ENCODE measurements around the gene POLR2J.
A peak's percentile ranks its signal among the peaks of the same experiment; 100 is the strongest.
"Not testable (repeated sequence)": the region's sequence is repeated elsewhere in the genome, so short reads cannot be mapped to it uniquely, and the experiment has no call there.

Gene POLR2J

DNA sequence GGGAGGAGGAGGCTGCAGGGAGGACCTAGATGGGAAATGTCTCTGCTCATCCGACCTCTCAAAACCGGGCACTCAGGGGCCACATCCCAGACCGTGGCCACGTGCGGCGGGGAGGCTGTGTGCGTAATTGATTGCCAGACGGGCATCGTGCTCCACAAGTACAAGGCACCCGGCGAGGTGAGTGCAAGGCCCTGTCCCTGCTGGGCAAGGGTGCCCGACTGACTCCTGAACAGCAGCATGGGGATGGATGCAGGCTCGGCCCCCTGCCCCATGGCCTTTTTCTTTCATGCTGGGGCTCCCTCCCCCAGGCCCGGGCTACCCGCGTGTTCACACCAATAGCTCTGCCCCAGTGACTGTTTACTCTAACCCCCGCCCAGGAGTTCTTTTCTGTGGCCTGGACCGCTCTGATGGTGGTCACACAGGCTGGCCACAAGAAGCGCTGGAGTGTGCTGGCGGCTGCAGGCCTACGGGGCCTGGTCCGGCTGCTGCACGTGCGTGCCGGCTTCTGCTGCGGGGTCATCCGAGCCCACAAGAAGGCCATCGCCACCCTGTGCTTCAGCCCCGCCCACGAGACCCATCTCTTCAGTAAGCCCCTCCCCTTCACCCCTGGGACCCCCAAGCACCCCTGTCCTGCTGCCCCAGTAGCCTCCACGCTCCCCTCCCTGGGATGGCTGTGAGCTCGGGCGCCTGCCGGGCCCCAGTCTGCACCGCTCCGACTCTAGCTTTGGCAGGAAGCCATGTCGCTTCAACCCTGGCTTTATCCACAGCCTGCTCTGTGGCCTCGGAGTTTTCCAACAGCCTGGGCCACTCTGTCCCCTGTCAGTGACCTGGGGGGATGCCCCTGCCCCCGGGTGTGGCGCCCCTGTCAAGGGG lies 10.0 kb downstream of the POLR2J start:
- H3K4me1 ChIP-seq (ENCODE audit: control insufficient read depth, insufficient read depth, low read length) = peaks cover 9% of the 10 kb centered on the region
- H3K27me3 ChIP-seq (ENCODE audit: control insufficient read depth, insufficient read depth, low read length) = no peaks in the 10 kb centered on the region
- no peak overlapping the region for H3K4me3 ChIP-seq (ENCODE audit: low read length)
- H3K9ac ChIP-seq (ENCODE audit: low read length) = no peak overlapping the region
- H3K36me3 ChIP-seq (ENCODE audit: control insufficient read depth, insufficient read depth, low read length) = peaks cover 4% of the 10 kb centered on the region
- H3K27ac ChIP-seq (ENCODE audit: low read depth, low read length) = no peak overlapping the region

DNA sequence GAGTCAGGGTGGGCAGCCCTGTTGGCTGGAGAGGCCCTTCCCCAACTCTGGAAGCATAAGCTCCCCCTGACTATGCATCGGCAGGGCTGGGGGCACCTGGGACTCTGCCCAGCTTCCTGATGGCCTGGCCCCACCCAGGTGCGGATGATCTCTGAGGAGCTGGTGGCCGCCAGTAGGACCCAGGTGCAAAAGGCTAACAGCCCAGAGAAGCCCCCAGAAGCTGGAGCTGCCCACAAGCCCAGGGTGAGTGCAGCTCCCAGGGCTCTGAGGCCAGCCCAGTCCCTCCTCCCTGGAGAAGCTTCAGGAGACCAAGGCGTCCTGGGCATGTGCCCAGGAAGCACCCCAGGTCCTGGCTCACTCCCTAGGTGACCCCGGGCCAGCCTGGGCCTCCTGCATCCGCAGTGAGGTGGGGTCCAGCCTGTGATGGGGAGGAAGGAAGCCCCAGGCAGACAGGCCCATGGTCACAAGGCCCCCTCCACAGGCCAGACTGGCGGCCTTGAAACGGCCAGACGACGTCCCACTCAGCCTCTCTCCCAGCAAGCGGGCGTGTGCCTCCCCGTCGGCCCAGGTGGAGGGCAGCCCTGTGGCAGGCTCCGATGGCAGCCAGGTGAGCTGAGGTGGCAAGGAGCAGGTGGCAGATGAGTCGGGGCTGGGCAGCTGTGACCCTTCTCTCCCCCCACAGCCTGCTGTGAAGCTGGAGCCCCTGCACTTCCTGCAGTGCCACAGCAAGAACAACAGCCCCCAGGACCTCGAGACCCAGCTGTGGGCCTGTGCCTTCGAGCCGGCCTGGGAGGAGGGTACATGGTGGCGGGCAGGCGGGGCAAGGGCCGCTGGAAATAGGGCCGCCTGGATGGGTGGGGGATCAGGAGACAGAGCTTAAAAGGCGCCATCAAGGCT lies 10.9 kb downstream of the POLR2J start:
- H3K4me3 ChIP-seq (ENCODE audit: low read length) = no peak overlapping the region
- H3K9ac ChIP-seq (ENCODE audit: low read length) = no peak overlapping the region
- H3K27ac ChIP-seq (ENCODE audit: low read depth, low read length) = no peak overlapping the region
- H3K4me1 ChIP-seq (ENCODE audit: control insufficient read depth, insufficient read depth, low read length) = peaks cover 12% of the 10 kb centered on the region
- peaks cover 4% of the 10 kb centered on the region for H3K36me3 ChIP-seq (ENCODE audit: control insufficient read depth, insufficient read depth, low read length)
- no peaks in the 10 kb centered on the region for H3K27me3 ChIP-seq (ENCODE audit: control insufficient read depth, insufficient read depth, low read length)

DNA sequence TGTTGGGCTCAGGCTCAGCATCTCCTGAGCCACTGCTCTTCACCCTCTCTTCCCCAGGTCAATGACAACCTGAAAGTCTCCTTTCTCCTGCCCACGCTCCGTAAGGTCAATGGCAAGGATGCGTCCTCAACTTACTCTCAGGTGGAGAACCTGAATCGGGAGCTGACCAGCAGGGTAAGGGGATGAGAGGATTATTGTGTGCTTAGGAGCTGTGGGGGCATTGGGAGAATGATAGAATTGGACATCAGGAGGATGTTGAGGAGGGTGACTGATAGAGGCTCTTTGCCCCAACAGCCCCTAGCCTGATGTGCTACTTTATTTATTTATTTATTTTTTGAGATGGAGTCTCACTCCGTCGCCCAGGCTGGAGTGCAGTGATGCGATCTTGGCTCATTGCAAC lies 12.6 kb downstream of the POLR2J start:
- Histone ChIP-seq H3K27me3 (ENCODE audit: control insufficient read depth, insufficient read depth, low read length) (no peaks in the 10 kb centered on the region), H3K27ac (ENCODE audit: low read depth, low read length) (no peak overlapping the region), H3K4me3 (ENCODE audit: low read length) (peak overlapping the region; percentile 82), H3K4me1 (ENCODE audit: control insufficient read depth, insufficient read depth, low read length) (peaks cover 12% of the 10 kb centered on the region), H3K9ac (ENCODE audit: low read length) (no peak overlapping the region), H3K36me3 (ENCODE audit: control insufficient read depth, insufficient read depth, low read length) (no peaks in the 10 kb centered on the region)

DNA sequence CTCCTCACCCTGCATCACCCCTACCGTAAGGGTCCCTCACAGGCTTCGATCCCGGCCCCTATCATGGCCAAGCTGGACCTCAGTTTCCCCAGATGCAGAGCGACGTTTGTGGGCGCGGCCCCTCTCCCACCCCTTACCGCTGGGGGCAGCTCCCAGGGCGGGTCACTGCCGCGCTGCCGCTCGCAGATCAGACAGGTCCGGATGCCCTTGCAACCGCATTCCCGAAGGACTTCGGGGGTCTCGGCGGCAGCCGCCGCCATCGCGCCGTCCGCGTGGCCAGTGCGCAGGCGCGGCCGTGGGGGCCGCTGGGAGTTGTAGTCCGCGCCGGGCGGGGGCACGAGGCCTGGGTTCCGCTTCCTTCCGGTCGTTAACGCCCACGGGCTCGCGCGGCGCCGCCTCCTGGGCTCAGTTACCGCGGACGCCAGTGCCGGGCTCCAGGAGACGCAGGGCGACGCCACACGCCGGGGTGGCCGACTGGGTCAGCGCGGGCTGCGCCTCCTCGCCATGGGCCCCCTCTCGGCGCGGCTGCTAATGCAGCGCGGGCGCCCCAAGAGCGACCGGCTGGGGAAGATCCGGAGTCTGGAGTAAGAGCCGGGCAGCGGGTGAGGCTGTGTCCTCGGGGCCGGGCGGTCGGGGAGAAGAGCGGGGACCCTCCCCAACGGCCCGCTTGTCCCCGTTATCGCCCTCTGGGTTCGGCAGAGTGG lies 14.0 kb downstream of the POLR2J start, which contains the start of the genes ALKBH4 and LRWD1:
ALKBH4 (minus strand) TSS at position 287 of the 704 bp plus-strand sequence; CDS start at position 260, 27 bp downstream.
LRWD1 (plus strand) TSS at position 408 of the 704 bp plus-strand sequence; CDS start at position 505, 97 bp downstream.
- Histone ChIP-seq H3K27ac (ENCODE audit: low read depth, low read length) (peak within 1 kb of the TSS; percentile 41), H3K27me3 (ENCODE audit: control insufficient read depth, insufficient read depth, low read length) (no peaks in the 10 kb centered on the region), H3K9ac (ENCODE audit: low read length) (peak within 1 kb of the TSS; percentile 75), H3K36me3 (ENCODE audit: control insufficient read depth, insufficient read depth, low read length) (peaks cover 3% of the 10 kb centered on the region), H3K4me1 (ENCODE audit: control insufficient read depth, insufficient read depth, low read length) (peaks cover 12% of the 10 kb centered on the region), H3K4me3 (ENCODE audit: low read length) (peak within 1 kb of the TSS; percentile 82)

DNA sequence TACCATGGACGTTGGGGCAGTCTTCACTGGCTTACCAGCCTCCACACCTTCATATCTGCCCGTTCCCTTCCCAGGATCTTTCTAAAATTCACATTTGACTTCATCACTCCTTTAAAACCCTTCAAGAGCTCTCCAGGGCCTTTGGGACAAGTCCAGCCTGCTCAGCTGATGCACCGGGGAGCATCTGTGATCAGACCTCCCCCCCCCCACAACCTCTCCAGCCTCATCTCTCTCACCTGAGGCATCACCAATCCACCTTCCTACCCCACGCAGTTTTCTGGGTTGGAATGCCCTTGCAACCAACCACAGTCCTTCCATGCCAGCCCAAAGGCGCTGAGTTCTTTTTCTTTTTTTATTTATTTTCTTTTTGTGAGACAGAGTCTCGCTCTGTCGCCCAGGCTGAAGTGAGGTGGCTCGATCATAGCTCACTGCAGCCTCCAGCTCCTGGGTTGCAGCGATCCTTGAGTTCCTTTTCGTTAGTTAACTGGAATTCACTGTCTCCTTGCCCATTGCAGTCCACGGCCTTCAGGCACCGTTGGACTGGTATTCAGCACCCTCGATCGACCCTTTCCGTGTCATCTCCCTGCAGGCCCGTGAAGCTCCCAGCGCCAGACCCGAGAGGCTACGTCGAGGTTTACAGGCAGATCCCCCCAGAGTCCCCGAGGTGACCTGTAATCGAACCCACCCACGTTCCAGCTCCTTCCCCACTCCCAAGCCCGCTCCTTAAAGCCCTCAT lies 14.7 kb downstream of the POLR2J start:
- peak overlapping the region; percentile 41 for H3K27ac ChIP-seq (ENCODE audit: low read depth, low read length)

DNA sequence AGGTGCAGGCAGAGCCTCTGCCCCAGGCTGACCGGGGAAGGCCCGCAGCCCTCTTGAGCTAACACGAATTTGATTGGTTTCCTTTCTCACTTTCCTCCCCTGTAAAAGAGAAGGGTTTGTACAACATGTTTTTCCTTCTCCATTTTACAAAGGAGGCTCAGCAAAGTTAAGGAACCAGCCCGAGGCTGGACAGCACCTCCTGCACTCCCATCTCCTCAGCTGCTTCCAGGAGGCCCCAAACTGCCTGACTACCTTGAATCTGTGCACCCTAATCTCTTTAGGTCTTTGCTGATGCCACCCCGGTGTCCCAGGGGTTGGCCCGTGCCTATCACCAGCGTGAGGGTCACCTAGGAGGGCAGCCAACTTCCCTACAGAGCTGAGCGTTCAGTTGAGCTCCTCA lies 18.3 kb downstream of the POLR2J start:
- Histone ChIP-seq H3K4me3 (ENCODE audit: low read length) (no peak overlapping the region), H3K27ac (ENCODE audit: low read depth, low read length) (no peak overlapping the region), H3K4me1 (ENCODE audit: control insufficient read depth, insufficient read depth, low read length) (peaks cover 5% of the 10 kb centered on the region), H3K9ac (ENCODE audit: low read length) (no peak overlapping the region), H3K36me3 (ENCODE audit: control insufficient read depth, insufficient read depth, low read length) (peaks cover 14% of the 10 kb centered on the region), H3K27me3 (ENCODE audit: control insufficient read depth, insufficient read depth, low read length) (no peaks in the 10 kb centered on the region)

More for the DNA sequence above, 14.7 kb downstream of the POLR2J start:
- Histone ChIP-seq H3K4me1 (ENCODE audit: control insufficient read depth, insufficient read depth, low read length) (peaks cover 12% of the 10 kb centered on the region), H3K36me3 (ENCODE audit: control insufficient read depth, insufficient read depth, low read length) (peaks cover 3% of the 10 kb centered on the region), H3K4me3 (ENCODE audit: low read length) (peak overlapping the region; percentile 82), H3K9ac (ENCODE audit: low read length) (peak overlapping the region; percentile 75), H3K27me3 (ENCODE audit: control insufficient read depth, insufficient read depth, low read length) (no peaks in the 10 kb centered on the region)

DNA sequence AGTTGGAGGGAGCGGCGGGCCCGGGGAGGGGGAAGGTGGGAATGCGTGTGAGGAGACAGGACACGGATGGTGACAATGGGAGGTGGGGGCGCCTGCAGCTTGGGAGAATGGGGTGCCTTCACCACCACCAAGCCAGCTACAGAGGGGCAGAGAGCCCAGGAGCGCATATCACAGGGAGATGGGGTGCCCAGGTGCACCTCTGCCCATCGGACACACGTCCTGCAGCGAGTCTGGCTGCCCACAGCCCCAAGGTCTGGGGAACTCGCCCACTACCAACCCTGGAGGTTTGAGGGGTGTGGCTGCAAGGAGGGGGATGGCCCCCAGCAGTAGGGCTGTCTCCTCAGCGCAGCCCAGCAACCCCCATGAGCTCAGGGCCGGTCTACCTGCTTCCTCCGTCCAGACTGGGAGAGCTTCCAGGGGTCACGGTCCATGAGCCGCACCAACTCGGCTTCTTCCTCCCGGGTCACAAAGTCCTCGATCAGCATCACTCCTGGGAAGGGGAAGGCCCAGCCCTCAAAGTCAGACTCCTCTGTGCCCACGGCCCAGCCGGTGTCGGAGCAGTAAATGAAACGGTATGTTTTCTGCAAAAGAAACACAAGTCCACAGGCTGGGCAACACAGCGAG lies 19.4 kb downstream of the POLR2J start:
- no peak overlapping the region for H3K9ac ChIP-seq (ENCODE audit: low read length)
- peaks cover 5% of the 10 kb centered on the region for H3K4me1 ChIP-seq (ENCODE audit: control insufficient read depth, insufficient read depth, low read length)
- H3K36me3 ChIP-seq (ENCODE audit: control insufficient read depth, insufficient read depth, low read length) = peaks cover 14% of the 10 kb centered on the region
- no peak overlapping the region for H3K4me3 ChIP-seq (ENCODE audit: low read length)
- no peaks in the 10 kb centered on the region for H3K27me3 ChIP-seq (ENCODE audit: control insufficient read depth, insufficient read depth, low read length)
- H3K27ac ChIP-seq (ENCODE audit: low read depth, low read length) = no peak overlapping the region

DNA sequence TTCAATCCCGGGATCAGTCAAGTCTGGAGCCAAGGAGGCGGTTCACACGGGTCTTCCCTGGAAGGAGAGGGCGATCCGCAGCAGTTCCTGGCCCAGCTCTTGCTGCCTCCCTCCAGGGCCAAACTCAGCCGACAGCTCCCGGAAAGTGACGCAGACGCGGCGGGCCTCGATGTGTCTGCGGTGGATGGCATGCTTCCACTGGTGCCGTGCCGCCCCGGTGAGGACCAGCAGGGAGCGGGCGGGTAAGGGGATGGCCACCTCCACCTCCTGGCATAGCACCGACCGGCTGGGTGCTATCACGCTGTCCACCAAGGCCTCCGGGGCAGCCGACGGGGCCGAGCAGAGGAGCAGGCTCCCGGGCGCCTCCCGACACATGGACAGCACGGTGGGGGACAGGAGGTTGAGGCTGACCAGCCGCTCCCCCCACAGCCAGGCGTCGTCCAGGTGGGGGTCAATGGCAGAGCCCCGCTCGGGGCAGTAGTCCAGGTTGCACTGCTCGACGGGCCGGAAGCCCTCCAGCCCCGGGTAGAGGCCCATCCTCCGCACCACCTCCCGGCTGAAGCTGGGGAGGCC lies 21.3 kb downstream of the POLR2J start:
- Histone ChIP-seq H3K4me1 (ENCODE audit: control insufficient read depth, insufficient read depth, low read length) (no peaks in the 10 kb centered on the region), H3K36me3 (ENCODE audit: control insufficient read depth, insufficient read depth, low read length) (peaks cover 14% of the 10 kb centered on the region), H3K4me3 (ENCODE audit: low read length) (no peak overlapping the region), H3K27me3 (ENCODE audit: control insufficient read depth, insufficient read depth, low read length) (no peaks in the 10 kb centered on the region), H3K9ac (ENCODE audit: low read length) (no peak overlapping the region), H3K27ac (ENCODE audit: low read depth, low read length) (no peak overlapping the region)

DNA sequence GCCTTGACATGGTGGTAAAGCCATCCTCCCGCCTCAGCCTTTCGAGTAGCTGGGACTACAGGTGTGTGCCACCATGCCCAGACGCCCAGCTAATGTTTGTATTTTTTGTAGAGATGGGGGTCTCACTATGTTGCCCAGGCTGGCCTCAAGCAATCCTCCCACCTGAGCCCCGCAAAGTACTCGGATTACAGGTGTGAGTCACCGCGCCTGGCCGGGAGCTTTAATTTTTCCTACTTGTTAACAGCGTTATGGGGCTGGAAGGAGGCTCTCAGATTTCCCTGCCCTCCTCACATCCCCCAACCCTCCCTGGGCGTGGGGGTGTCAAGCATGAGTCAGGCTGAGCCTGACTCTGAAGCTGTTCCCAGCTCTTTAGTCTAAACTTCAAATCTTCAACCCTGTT lies 22.4 kb downstream of the POLR2J start:
- Histone ChIP-seq H3K9ac (ENCODE audit: low read length) (no peak overlapping the region), H3K4me3 (ENCODE audit: low read length) (no peak overlapping the region), H3K27me3 (ENCODE audit: control insufficient read depth, insufficient read depth, low read length) (no peaks in the 10 kb centered on the region), H3K4me1 (ENCODE audit: control insufficient read depth, insufficient read depth, low read length) (no peaks in the 10 kb centered on the region), H3K36me3 (ENCODE audit: control insufficient read depth, insufficient read depth, low read length) (peaks cover 14% of the 10 kb centered on the region), H3K27ac (ENCODE audit: low read depth, low read length) (no peak overlapping the region)

DNA sequence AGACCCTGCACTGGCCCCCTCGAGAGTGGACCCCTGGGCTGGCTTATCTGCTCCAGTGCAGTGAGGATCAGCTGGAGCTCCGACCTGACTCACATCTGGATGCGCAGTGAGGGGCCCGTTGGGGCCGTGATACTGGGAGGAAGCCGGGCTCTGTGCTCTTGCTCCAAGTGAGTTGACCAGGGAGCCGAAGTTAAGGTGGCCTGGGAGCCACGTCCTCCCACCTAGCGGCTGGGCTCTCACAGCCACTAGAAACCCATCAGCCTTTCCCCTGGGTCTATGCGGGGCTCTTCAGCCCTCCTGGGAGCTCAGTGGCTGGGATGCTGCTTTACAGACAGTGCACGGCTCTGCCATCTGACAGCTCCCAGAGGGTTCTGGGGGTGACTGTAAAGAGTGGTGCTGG lies 23.1 kb downstream of the POLR2J start:
- Histone ChIP-seq H3K4me1 (ENCODE audit: control insufficient read depth, insufficient read depth, low read length) (no peaks in the 10 kb centered on the region), H3K9ac (ENCODE audit: low read length) (no peak overlapping the region), H3K36me3 (ENCODE audit: control insufficient read depth, insufficient read depth, low read length) (peaks cover 14% of the 10 kb centered on the region), H3K27ac (ENCODE audit: low read depth, low read length) (no peak overlapping the region), H3K4me3 (ENCODE audit: low read length) (no peak overlapping the region), H3K27me3 (ENCODE audit: control insufficient read depth, insufficient read depth, low read length) (no peaks in the 10 kb centered on the region)

DNA sequence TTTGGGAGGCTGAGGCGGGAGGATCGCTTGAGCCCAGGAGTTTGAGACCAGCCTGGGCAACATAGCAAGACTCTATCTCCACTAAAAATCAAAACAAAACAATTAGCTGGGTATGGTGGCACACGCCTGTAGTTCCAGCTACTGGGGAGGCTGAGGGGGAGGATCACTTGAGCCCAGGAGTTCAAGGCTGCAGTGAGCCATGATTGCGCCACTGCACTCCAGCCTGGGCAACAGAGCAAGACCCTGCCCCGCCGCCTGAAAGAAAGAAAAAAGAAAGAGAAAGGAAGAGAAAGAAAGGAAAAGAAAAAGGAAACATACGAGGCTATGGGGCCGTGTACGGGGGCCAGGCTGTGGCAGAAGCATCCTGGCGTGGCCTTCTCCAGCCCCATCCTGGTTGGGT lies 23.8 kb downstream of the POLR2J start:
- not testable (repeated sequence) for H3K4me1 ChIP-seq (ENCODE audit: control insufficient read depth, insufficient read depth, low read length); H3K27ac ChIP-seq (ENCODE audit: low read depth, low read length); H3K27me3 ChIP-seq (ENCODE audit: control insufficient read depth, insufficient read depth, low read length); H3K4me3 ChIP-seq (ENCODE audit: low read length); H3K9ac ChIP-seq (ENCODE audit: low read length)
- peaks cover 12% of the 10 kb centered on the region for H3K36me3 ChIP-seq (ENCODE audit: control insufficient read depth, insufficient read depth, low read length)

Data from rectal smooth muscle tissue (tissue), 1 donor.